Measurements from ENCODE around the gene ZFP36L2. TPM values are rescaled to one million over a fixed set of nuclear protein-coding genes. Genes with fewer than 3 reads are reported as not detected.

Gene ZFP36L2
- total and polyA plus RNA-seq, 9 of the 15 experiments (the other 6 are each of a cell fraction or from before 2014, with no cell fraction given): 4.1 to 60.6 (median 20.3) TPM

- ATAC-seq: no peak
- no peak for FAIRE-seq
- ChIA-PET CTCF (ENCODE audit: low intra/inter-chr PET ratio) (no interaction called here), POLR2A (interaction anchor here (0.6 to 1.9 kb wide), 7 partner anchors 19 to 63 kb away, joined by 3 to 8 read pairs (median 3); no protein-coding TSS in a partner anchor)
- in situ Hi-C loops (cut with MboI): loop anchor here (10.0 kb wide), 1 partner anchor 50 kb away; the partner anchor contains the start of gene ZFP36L2
- H2AFZ ChIP-seq (ENCODE audit: low read depth, low read length): peak overlapping the region; percentile 86
- DNase-seq (ENCODE audit: extremely low read depth in 1 of 4, low spot score in 3 of 4): no peak
- intact Hi-C loops (cut with micrococcal nuclease): no loop called here
- peak overlapping the region; percentile 34; the same call in 1 of the 2 replicates for H3K4me2 ChIP-seq (ENCODE audit: insufficient read depth, low read length)
- H3K9ac ChIP-seq (ENCODE audit: insufficient read depth in 1 of 2, low read depth in 2 of 2, low read length in 2 of 2): peak overlapping the region; percentile 42 to 71; a peak in 2 of 4 replicates
- H3K27me3 ChIP-seq (ENCODE audit: control insufficient read depth in 2 of 2, insufficient read depth in 2 of 2, low read length in 2 of 2): no peaks in the 10 kb centered on the region
- no peaks in the 10 kb centered on the region for H4K20me1 ChIP-seq (replicated peaks; ENCODE audit: control insufficient read depth, insufficient read depth, low read length)
- H3K27ac ChIP-seq (ENCODE audit: extremely low read depth, low read depth, low read length): peak overlapping the region; percentile 30; the same call in 2 of the 3 replicates
- WGBS (ENCODE audit: insufficient coverage, low coverage, missing lambda C conversion rate): 28% methylated on average over 9 of the region's 9 CpGs
- H3K79me2 ChIP-seq (ENCODE audit: control insufficient read depth, insufficient read depth, low read length): no peaks in the 10 kb centered on the region
- BruUV-seq (replicated peaks): no TSS peak
- H3K4me1 ChIP-seq (replicated peaks in 1 of 2; ENCODE audit: control insufficient read depth in 2 of 2, insufficient read depth in 2 of 2, low read length in 2 of 2): peaks cover 67 to 73% of the 10 kb centered on the region in 2 experiments
- no peak overlapping the region for H3K4me3 ChIP-seq
- H3K9me1 ChIP-seq (ENCODE audit: control insufficient read depth, insufficient read depth, low read length): no peaks in the 10 kb centered on the region
- no peaks in the 10 kb centered on the region for H3K36me3 ChIP-seq (ENCODE audit: control insufficient read depth, insufficient read depth, low read length)
- H3K9me3 ChIP-seq (replicated peaks; ENCODE audit: control insufficient read depth, insufficient read depth, low read depth, low read length): no peaks in the 10 kb centered on the region
- TF ChIP-seq NUFIP1 (IDR thresholded peaks at IDR 0.05; ENCODE audit: partially characterized antibody): no peak
- TF ChIP-seq NR2C2 (CRISPR knock-in tag; IDR thresholded peaks at IDR 0.05): no peak
- no peak for TF ChIP-seq NR2C2 (tag; IDR thresholded peaks at IDR 0.05)
- no peak for TF ChIP-seq POLR2AphosphoS5 (IDR thresholded peaks at IDR 0.05; ENCODE audit: control insufficient read depth, insufficient read depth, low read depth, low read length)
- TF ChIP-seq KHSRP (IDR thresholded peaks at IDR 0.05): no peak
- no peak for TF ChIP-seq TAL1 (IDR thresholded peaks at IDR 0.05)
- TF ChIP-seq HDAC1 (IDR thresholded peaks at IDR 0.05): peak in 1 of 2 experiments; percentile 67; a peak in 1 of 4 replicates
- no peak for TF ChIP-seq IFI16 (CRISPR knock-in tag; IDR thresholded peaks at IDR 0.05)
- no peak for TF ChIP-seq MLX (CRISPR knock-in tag; conservative IDR thresholded peaks at IDR 0.05)
- TF ChIP-seq RNF2 (IDR thresholded peaks at IDR 0.05): no peak
- no peak for TF ChIP-seq NCOA2 (IDR thresholded peaks at IDR 0.05; ENCODE audit: partially characterized antibody in 2 of 2)
- no peak for TF ChIP-seq POLR2G (IDR thresholded peaks at IDR 0.05; ENCODE audit: low read depth, low read length)
- TF ChIP-seq KLF1 (tag; IDR thresholded peaks at IDR 0.05): no peak
- TF ChIP-seq MCM2 (IDR thresholded peaks at IDR 0.05; ENCODE audit: low read depth): no peak
- TF ChIP-seq MTA3 (IDR thresholded peaks at IDR 0.05; ENCODE audit: borderline replicate concordance): no peak
- no peak for TF ChIP-seq RAD51 (IDR thresholded peaks at IDR 0.05; ENCODE audit: borderline replicate concordance, low read depth)
- TF ChIP-seq CLOCK (CRISPR knock-in tag; IDR thresholded peaks at IDR 0.05; ENCODE audit: borderline replicate concordance): no peak
- TF ChIP-seq FOXK1 (CRISPR knock-in tag; IDR thresholded peaks at IDR 0.05; ENCODE audit: borderline replicate concordance): no peak
- TF ChIP-seq ATF2 (CRISPR knock-in tag; IDR thresholded peaks at IDR 0.05): no peak
- TF ChIP-seq BCL6 (CRISPR knock-in tag; IDR thresholded peaks at IDR 0.05): no peak
These were observed 52.0 kb downstream of the ZFP36L2 start for GRCh38 chr2:43174368-43174916.

Data from K562 (cell line).